ENCODE data around the gene P2RY1.

Gene P2RY1

DNA sequence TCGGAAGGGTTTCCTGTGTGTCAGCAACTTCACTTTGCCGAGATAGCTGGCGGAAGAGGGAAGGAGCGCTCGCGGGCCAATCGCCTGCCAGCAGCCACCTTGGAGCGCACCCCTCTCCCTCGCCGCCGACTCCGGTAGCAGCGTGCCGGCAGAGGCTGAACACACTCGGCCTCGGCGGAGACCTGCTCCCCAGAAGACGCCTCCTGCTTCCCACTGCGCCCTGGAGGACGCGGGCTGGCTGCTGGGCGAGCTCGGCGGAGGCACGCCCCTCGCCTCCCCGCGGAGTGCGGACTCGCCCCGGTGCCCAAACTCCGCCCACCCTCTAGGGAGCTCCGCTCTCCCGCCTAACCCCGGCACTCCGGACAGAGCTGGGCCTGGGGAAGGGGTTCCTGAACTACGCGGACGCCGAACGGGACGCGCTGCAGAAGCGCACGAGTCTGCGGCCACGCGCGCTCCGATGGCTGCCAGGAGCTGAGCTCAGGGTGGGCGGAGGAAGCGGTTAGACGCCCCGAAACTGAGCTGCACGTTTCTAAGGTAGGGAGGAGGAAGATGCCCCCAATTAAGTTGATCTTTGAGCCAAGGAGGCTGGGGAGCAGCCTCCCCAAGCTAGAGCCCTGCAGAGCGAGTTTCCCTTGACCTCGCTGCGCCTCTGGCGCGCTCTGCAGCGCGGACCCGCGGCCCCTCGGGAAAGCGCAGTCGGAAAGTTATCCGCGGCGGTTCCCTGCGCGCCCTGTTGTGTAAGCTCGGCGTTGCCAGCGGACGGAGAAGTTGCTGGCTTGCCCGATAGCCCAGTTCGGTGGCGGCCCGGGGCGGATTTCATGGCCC lies at the start of gene P2RY1:
Gene P2RY1 (plus strand): TSS at position 356 of the 825 bp plus-strand sequence. CDS start 652 bp downstream, outside the sequence.
- peak within 1 kb of the TSS; percentile 58 for H3K4me3 ChIP-seq (ENCODE audit: control insufficient read depth, low read depth, low read length)
- DNase-seq (ENCODE audit: low read depth) = no peak
- TF ChIP-seq CTCF (IDR thresholded peaks at IDR 0.05; ENCODE audit: control insufficient read depth, insufficient read depth, low read depth, low read length, missing control alignments) = peak; percentile 15

DNA sequence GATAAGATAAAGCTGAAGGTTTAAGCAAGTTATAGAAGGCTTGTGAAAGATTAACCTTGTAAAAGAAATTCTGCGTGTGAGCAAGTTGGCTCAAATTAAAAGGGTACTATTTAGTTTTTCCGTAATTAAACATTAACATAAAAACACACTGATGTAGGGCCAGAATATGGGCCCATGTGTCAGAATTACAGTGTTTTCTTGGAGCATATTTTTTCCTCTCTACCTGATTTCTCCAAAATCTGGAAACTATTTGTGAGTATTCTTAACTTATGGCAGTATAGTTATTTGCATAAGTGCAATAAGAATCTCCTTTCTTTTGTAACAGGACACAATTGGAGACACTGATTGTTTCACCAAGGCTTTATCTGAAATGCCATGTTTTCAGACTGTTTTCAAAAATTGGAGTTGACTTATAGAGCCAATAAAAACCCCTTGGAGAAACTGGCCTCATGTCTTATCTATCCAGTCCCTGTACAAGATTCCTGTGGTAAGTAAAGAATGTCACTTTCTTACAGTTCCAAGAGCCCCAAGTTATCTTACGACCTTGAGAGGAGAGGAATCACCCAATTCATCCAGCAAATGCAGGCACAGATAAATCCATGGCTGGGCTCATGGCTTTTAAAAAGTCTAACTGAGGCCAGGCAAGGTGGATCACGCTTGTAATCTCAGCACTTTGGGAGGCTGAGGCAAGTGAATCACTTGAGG lies 47.8 kb upstream of the P2RY1 start:
- no peak overlapping the region for H3K4me3 ChIP-seq (ENCODE audit: control insufficient read depth, low read depth, low read length)
- TF ChIP-seq CTCF (IDR thresholded peaks at IDR 0.05; ENCODE audit: control insufficient read depth, insufficient read depth, low read depth, low read length, missing control alignments) = no peak
- no peak for DNase-seq (ENCODE audit: low read depth)

DNA sequence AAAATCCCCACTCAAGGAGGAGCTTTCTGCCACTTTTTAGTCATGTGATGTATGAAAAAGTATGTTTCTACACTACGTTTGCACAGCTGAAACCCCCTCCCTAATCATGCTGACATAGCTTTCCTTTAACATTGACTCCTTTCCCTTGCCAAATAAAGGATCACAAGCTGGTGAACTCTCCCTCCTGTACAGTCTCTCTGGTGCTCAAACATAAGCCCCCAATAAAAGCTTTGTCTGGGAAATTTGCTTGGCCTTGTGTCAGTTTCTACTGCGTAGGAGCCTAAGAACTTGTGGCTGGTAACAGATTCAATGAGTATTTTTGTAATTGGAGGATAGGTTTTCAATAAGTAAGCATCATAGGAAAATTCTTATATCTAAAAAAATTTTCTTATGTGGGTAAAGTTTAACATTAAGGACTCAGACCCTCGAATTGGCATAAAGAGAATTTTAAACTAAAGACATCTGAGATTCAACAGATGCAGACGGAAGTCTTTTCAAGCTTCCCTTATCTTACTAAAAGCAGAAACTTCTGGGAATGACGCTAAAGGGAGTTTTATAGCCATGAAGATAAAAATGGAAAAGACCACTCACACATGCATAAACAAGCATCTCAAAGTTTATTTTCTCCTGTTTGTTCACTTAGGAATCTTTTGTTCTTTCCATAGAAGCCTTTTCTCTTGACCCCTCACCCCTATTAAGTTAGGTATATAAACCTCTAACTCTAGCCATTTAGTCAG lies 44.1 kb upstream of the P2RY1 start:
- H3K4me3 ChIP-seq (ENCODE audit: control insufficient read depth, low read depth, low read length) = no peak overlapping the region
- no peak for DNase-seq (ENCODE audit: low read depth)
- no peak for TF ChIP-seq CTCF (IDR thresholded peaks at IDR 0.05; ENCODE audit: control insufficient read depth, insufficient read depth, low read depth, low read length, missing control alignments)

DNA sequence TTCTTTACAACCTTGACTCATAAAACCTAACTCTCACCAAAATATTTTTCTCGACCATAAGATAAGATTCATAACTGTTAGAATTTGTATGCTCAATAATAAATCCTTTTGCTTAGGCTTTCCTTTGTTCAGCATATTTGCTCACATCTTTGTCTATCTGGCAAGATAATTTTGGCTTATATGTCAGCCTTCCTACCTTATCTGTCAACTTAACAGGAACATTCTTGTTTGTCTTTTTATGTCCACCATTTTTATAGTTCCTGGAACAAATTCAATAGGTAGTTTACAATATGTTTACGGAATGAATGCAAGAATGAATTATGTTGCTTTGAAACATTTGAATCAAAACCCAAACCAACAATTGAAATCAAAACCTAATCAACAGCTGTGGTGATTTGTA lies 41.0 kb upstream of the P2RY1 start:
- DNase-seq (ENCODE audit: low read depth) = no peak
- no peak for TF ChIP-seq CTCF (IDR thresholded peaks at IDR 0.05; ENCODE audit: control insufficient read depth, insufficient read depth, low read depth, low read length, missing control alignments)
- no peak overlapping the region for H3K4me3 ChIP-seq (ENCODE audit: control insufficient read depth, low read depth, low read length)

- no peak for DNase-seq (ENCODE audit: low read depth)
- no peak for TF ChIP-seq CTCF (IDR thresholded peaks at IDR 0.05; ENCODE audit: control insufficient read depth, insufficient read depth, low read depth, low read length, missing control alignments)
- no peak overlapping the region for H3K4me3 ChIP-seq (ENCODE audit: control insufficient read depth, low read depth, low read length)
These were observed 37.0 kb upstream of the P2RY1 start for GRCh38 chr3:152797751-152798432.
